NCI-H1092 (cell line): ENCODE measurements around the gene PCTP.

Source experiments
- DNase-seq: peaks from one replicate; lab custom pipeline; 2025; lab: John Stamatoyannopoulos, UW

The PCTP gene

DNA sequence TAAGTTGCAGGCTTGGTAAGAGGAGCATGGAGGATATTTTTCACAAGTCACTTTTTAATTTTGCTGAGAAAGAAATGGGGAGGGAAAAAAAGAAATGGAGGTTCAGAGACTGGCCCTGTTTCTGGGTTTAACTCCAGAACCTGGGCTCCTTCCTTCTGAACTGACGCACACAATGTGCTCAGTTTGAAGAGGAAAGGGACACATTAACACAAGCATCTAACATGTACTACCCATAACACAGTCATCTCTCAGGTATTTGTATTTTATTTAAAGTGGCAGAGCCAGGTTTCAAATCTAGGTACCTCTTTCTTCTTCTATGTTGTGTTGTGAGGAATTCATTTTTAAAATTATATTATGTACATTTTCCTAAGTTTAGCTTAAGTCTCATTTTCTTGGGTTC lies 22.9 kb upstream of the PCTP start:
- DNase-seq: no peak

DNA sequence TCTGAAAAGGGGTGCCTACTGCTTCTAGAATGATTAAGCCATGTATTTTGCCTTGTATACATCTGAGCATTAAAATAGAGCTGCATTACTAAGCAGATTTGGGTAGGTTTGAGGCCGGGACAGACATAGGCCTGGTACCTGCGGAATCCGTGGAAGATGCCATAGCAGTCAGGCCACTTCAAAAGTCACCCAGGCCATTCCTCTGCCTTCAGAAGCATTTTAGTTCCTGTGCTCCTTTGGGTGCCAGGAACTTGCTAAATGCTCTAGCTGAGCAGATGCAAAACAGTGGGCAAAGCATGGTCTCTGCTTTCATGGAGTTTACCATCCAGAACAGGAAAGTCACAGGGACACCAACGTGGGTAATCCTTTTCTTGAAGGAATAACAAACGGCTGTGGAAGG lies 22.5 kb upstream of the PCTP start:
- DNase-seq: no peak

GRCh38 chr17:55728833-55729232 lies 22.0 kb upstream of the PCTP start:
- no peak for DNase-seq

- no peak for DNase-seq
Observed at GRCh38 chr17:55729484-55729883, 21.4 kb upstream of the PCTP start.

- DNase-seq: no peak
Observed at GRCh38 chr17:55730380-55730779, 20.5 kb upstream of the PCTP start.

DNA sequence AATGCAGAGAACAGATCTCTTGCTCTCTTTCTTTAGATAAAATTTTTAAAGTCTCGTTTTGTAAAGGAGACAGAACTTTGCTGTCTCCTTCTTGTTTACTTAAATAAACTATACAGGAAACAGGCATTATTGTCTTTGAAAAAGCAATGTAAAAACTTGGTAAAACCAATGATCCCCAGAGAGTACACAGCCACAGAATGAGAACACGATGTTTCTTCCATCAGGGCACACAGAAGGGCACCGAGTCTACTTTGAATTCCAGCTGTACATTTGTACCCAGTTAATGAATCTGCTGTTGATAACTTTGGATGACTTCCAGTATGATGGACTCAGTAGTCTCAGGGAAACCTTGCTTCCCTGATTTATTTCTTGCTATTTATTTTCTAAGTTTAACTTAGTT lies 20.0 kb upstream of the PCTP start:
- no peak for DNase-seq

DNA sequence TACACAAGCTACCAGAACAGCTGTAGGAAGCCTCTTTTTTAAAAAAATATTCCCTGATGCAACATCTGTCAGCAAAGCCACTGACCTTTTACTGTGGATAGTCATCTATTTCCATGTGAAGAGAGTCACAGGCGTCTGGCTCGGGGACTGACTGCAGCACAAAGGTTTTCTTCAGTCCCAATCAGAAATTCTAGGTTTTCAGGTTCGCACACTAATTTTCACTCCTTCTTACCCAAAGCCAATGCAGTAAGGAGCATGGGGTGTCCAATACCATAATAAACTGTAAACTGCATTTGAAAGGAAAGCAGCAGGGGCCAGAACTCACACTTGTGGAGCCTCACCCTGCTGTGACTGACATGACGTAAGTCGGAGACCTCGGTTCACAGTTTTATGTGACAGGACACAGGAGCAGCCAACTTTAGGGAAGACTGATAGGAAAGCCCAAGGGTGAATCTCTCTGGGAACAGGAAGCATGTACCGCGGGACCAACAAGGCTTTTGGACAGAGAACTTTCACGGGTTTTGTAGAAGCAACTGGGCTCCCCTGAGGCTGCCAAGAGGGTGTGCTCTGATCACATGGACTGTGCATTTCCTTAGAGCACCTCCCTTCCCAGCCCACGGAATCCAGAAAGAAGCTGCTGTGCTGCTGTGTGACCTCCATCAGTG lies 19.1 kb upstream of the PCTP start:
- DNase-seq: no peak

GRCh38 chr17:55734128-55734781 lies 16.6 kb upstream of the PCTP start:
- DNase-seq: no peak

DNA sequence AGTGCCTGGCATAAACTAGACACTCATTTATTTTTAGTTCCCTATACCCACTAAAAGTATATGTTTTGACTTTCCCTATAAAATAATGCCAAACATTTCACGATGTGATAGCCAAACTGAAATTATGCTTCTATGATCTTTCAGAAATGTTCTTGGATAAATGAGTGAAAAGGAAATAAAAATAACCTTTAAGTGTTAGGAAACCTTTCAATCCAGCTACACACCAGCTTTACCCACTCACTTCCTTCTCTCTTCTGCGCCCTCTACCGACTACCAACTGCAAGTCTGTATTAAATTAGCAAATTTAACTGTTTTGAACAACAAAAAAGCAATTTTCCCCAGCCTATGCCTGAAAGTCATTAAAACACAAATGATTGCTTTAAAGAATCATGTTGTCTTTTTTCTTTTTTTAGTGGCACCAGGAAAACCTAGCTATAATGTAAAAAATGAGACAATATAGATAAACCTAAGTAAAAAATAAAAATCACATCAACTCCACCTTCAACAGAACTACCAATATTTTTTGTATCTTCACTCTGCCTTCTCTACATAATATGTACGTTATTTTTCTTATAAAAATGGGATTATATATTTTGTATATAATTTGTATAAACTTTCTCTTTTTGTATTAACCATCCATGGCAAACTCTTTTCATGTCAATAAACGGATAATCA lies 15.0 kb upstream of the PCTP start:
- DNase-seq: no peak

- no peak for DNase-seq
Observed at GRCh38 chr17:55737976-55738501, 12.8 kb upstream of the PCTP start.

- DNase-seq: no peak
Observed at GRCh38 chr17:55740511-55741355, 10.1 kb upstream of the PCTP start.

GRCh38 chr17:55741356-55741700 lies 9.5 kb upstream of the PCTP start:
- no peak for DNase-seq

GRCh38 chr17:55742272-55743102 lies 8.4 kb upstream of the PCTP start:
- DNase-seq: no peak

- DNase-seq: no peak
Observed at GRCh38 chr17:55743103-55743679, 7.7 kb upstream of the PCTP start.

DNA sequence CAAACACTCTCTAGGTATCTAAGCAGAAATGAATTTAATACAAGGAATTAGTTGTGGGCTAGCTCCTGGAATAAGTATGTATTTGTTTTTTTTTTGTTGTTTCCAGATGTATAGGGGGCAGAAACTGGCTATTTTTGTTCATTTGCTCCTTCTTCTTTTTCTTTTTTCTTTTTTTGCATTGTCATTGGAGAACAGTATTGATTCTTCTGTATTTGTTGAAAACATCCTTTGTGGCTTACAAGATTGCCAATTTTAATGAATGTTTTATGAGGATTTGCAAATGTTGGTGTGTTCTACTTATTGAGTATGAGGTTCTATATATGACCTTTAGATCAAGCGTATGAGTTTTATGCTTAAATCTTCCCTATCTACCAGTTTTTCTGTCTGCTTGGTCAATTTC lies 5.6 kb upstream of the PCTP start:
- DNase-seq: no peak

DNA sequence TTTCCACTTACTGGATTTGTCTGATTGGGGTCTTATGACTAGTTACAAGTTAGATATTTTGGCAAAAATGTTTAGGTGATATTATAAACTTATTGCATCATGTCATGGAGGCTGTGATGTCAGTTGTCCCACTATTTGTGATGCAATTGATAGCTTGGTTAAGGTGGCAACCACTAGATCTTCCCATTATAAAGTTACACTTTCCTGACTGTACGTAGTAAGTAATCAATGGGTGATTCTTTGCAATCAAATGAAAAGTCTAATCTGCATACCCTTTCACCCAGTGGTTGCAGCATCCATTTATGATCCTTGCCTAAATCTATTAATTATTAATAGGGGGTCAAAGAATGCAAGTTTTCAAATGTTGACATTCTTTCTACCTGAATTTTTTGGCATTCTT lies 4.4 kb upstream of the PCTP start:
- DNase-seq: no peak

DNA sequence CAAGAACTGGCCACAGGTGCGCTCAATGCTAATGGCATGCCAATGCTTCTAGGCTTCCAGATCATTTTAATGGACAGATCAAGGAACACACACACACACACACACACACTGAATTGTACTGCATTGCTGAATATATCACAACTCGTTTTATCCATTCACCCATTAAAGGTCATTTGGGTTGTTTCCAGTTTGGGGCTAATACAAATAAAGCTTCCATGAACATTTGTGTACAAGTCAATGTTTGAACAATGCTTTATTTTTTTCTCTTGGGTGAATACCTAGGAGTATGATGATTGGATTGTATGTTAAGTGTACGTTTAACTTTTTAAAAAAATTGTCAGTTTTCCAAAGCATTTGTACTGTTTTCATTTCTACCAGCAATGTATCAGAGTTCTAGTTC lies 3.6 kb upstream of the PCTP start:
- DNase-seq: no peak

GRCh38 chr17:55748841-55749240 lies 2.0 kb upstream of the PCTP start:
- DNase-seq: no peak

- DNase-seq: no peak
Observed at GRCh38 chr17:55749985-55750384, 866 bp upstream of the PCTP start.

DNA sequence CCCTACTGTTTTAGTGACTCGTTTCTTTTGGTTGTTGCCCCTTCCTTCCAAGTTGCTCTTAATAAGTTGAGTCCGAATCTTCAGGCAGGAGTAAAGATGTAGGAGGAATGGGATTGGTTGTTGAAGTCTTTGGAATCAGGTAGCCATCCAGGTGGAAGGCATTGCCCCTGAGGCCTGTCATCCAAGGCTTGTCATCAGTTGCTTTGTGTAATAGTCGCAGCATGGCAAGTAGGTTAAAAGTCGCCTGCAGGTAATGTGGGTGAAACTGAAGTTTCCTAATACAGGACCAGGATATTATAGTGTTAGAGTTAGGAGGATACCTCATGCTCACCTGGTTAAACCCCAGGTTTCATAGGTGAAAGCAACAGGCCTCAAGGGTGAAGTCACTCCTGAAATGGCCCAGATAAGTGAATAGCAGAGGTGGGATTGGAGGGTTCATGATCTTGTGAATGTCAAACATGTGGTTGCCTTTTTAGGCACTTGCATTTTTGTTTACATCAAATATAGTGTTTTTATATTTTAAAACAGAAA lies 934 bp downstream of the PCTP start:
- no peak for DNase-seq

DNA sequence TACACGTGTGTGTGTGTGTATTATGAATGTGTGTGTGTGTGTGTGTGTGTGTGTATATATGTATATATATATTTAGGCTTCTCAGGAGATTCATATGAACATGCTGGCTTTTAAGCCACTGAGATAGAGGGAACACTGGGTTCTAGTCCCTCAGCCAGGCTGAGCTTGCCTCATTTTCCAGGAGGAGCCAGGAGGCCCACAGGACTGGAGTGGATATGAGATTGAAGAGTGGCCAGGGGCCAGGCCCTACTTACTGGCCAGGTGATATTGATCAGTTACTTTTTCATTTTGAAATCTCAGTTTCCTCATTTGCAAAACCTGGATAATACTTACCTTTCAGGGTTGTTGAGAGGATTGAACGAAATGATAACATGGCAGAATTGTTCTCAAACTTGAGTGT lies 5.8 kb downstream of the PCTP start:
- DNase-seq: no peak
